HCT116 (cell line): ENCODE measurements around the gene ZNF134. TPM values are rescaled to one million over a fixed set of nuclear protein-coding genes. Genes with fewer than 3 reads are reported as not detected.

Source experiments
- ATAC-seq: fragments of 200-7000 bp; cut with Tn5 transposase; 2 replicates; pipeline ENCODE4 v1.9.1; 2020; ENCODE audit warnings: mild to moderate bottlenecking, moderate library complexity
- BruUV-seq: library from RNA; stranded (reverse); fragments of 400-500 nt; replicated peaks from 2 replicates; lab custom pipeline; 2021; lab: Mats Ljungman, UMichigan
- CTCF ChIA-PET: fragments of 300-600 bp; sonication (Branson Sonifier 250); formaldehyde crosslinking; loops from one replicate; lab custom pipeline; 2021; ENCODE audit warnings: antibody characterized with exemption; lab: Charles Lee
- POLR2A ChIA-PET: fragments of 300-600, 350-600 bp; sonication (Branson Sonifier 250); formaldehyde crosslinking; loops from one replicate; lab custom pipeline; 2021; ENCODE audit warnings: antibody characterized with exemption; lab: Charles Lee
- RAD21 ChIA-PET, 2 experiments: fragments of 300-600 bp; sonication (Branson Sonifier 250); formaldehyde crosslinking; loops; one replicate each; lab custom pipeline; 2023; ENCODE audit warnings: low total read pairs in 2 of 2; ENCODE audit not compliant: uncharacterized antibody in 2 of 2, unreplicated experiment in 2 of 2, low non-redundant PET in 1 of 2; lab: Charles Lee
- DNase-seq: peaks from one replicate; pipeline ENCODE4 v3.0.0-alpha.2; 2010; ENCODE audit warnings: low read depth, low spot score
- H2AFZ ChIP-seq: fragments of 200-600 bp; shearing (Covaris generic), sonication (generic); 2 replicates; pipeline ENCODE4 v1.6.1; 2017; ENCODE audit warnings: low read depth, mixed run types, mixed read lengths, antibody characterized with exemption, low read length; ENCODE audit not compliant: poor library complexity, severe bottlenecking
- H3K27ac ChIP-seq: 2 replicates; pipeline ENCODE4 v1.5.1; 2012; ENCODE audit warnings: low read depth, low read length
- H3K27me3 ChIP-seq: fragments of 200-600 bp; sonication (generic); 2 replicates; pipeline ENCODE4 v1.6.1; 2016; ENCODE audit warnings: mixed run types, low read length, mixed read lengths; ENCODE audit not compliant: insufficient read depth
- H3K36me3 ChIP-seq, 2 experiments: fragments of 200-500 bp in 1 of 2; fragments of 200-600 bp in 1 of 2; sonication (Bioruptor generic) in 1 of 2; sonication (generic) in 1 of 2; 2 replicates each; pipeline versions ENCODE4 v1.5.1 to v1.6.1; 2014 to 2016; ENCODE audit warnings: low read length in 2 of 2, inconsistent platforms in 1 of 2, mixed read lengths in 1 of 2, mixed run types in 1 of 2; ENCODE audit not compliant: insufficient read depth in 2 of 2, control insufficient read depth in 1 of 2
- H3K4me1 ChIP-seq, 2 experiments: fragments of 200-600 bp in 1 of 2; sonication (generic) in 1 of 2; 2 replicates each; pipeline versions ENCODE4 v1.5.1 to v1.6.1; 2012 to 2017; ENCODE audit warnings: low read length in 2 of 2, inconsistent platforms in 1 of 2, mild to moderate bottlenecking in 1 of 2, mixed read lengths in 1 of 2, mixed run types in 1 of 2, moderate library complexity in 1 of 2; ENCODE audit not compliant: insufficient read depth in 2 of 2, control insufficient read depth in 1 of 2
- H3K4me2 ChIP-seq: fragments of 200-600 bp; sonication (generic); 2 replicates; pipeline ENCODE4 v1.6.1; 2017; ENCODE audit warnings: mixed run types, low read length, mixed read lengths
- H3K4me3 ChIP-seq, 2 experiments: fragments of 200-600 bp in 1 of 2; sonication (generic) in 1 of 2; replicated peaks in 1 of 2; 2 replicates each; pipeline ENCODE4 v1.5.1; 2011 to 2016; ENCODE audit warnings: low read length in 2 of 2, control low read depth in 1 of 2, low read depth in 1 of 2, mild to moderate bottlenecking in 1 of 2, mixed read lengths in 1 of 2, mixed run types in 1 of 2
- H3K79me2 ChIP-seq: fragments of 200-600 bp; sonication (generic); 2 replicates; pipeline ENCODE4 v1.6.1; 2017; ENCODE audit warnings: mild to moderate bottlenecking, mixed run types, low read length, moderate library complexity, mixed read lengths; ENCODE audit not compliant: insufficient read depth
- H3K9ac ChIP-seq: fragments of 200-600 bp; sonication (generic); 2 replicates; pipeline ENCODE4 v1.6.1; 2016; ENCODE audit warnings: low read length, mixed read lengths
- H3K9me2 ChIP-seq: fragments of 200-600 bp; sonication (generic), shearing (Covaris generic); 2 replicates; pipeline ENCODE4 v1.6.1; 2017; ENCODE audit warnings: mixed run types, mild to moderate bottlenecking, moderate library complexity; ENCODE audit not compliant: insufficient read depth
- H3K9me3 ChIP-seq, 2 experiments: fragments of 200-500 bp in 1 of 2; fragments of 200-600 bp in 1 of 2; sonication (Bioruptor generic) in 1 of 2; sonication (generic) in 1 of 2; 2 replicates each; pipeline ENCODE4 v1.6.1; 2014 to 2017; ENCODE audit warnings: low read length in 2 of 2, mixed read lengths in 2 of 2, inconsistent platforms in 1 of 2, low read depth in 1 of 2, mild to moderate bottlenecking in 1 of 2, mixed run types in 1 of 2, moderate library complexity in 1 of 2; ENCODE audit not compliant: control insufficient read depth in 1 of 2, insufficient read depth in 1 of 2
- H4K20me1 ChIP-seq: fragments of 200-600 bp; sonication (generic), shearing (Covaris generic); 2 replicates; pipeline ENCODE4 v1.6.1; 2017; ENCODE audit warnings: mixed run types, mild to moderate bottlenecking, moderate library complexity; ENCODE audit not compliant: insufficient read depth
- ATF3 ChIP-seq: IDR thresholded peaks from 2 replicates; pipeline ENCODE4 v1.6.1; 2012
- CBX3 ChIP-seq: IDR thresholded peaks from 2 replicates; pipeline ENCODE4 v1.6.1; 2012; ENCODE audit warnings: low read depth
- CEBPB ChIP-seq: IDR thresholded peaks from 2 replicates; pipeline ENCODE4 v1.6.1; 2012; ENCODE audit warnings: low read depth
- MAX ChIP-seq: IDR thresholded peaks from 2 replicates; pipeline ENCODE4 v1.6.1; 2012
- POLR2A ChIP-seq: IDR thresholded peaks from 2 replicates; pipeline ENCODE4 v1.7.0; 2011; ENCODE audit warnings: borderline replicate concordance; ENCODE audit not compliant: insufficient read depth, insufficient read length; ENCODE audit errors: extremely low read depth
- POLR2AphosphoS5 ChIP-seq: IDR thresholded peaks from 2 replicates; pipeline ENCODE4 v1.6.1; 2011; ENCODE audit warnings: mild to moderate bottlenecking, low read depth, low read length, moderate library complexity
- RAD21 ChIP-seq: IDR thresholded peaks from 2 replicates; pipeline ENCODE4 v1.6.1; 2012; ENCODE audit warnings: low read depth, mild to moderate bottlenecking
- REST ChIP-seq: IDR thresholded peaks from 2 replicates; pipeline ENCODE4 v1.6.1; 2012; ENCODE audit warnings: low read depth
- SIN3A ChIP-seq: IDR thresholded peaks from 2 replicates; pipeline ENCODE4 v1.6.1; 2012; ENCODE audit warnings: low read depth
- YY1 ChIP-seq: IDR thresholded peaks from 2 replicates; pipeline ENCODE4 v1.6.1; 2011; ENCODE audit warnings: low read length, low read depth, moderate library complexity, mild to moderate bottlenecking; ENCODE audit not compliant: insufficient replicate concordance; ENCODE audit errors: extremely low read depth
- intact Hi-C: fragments of 100-400 bp; cut with micrococcal nuclease; formaldehyde crosslinking; loops from 2 replicates; pipeline ENCODE4 v1.10.0; 2022
- total RNA-seq: library from RNA; stranded (reverse); gene quantifications from one replicate; pipeline ENCODE4 v1.2.1, GENCODE V29; 2021; ENCODE audit not compliant: unreplicated experiment

ZNF134 gene
- total RNA-seq, 1 experiment from 2014 or later: 8.4 TPM

- Histone ChIP-seq H3K27me3 (no peaks in the 10 kb centered on the region), H3K9me2 (no peaks in the 10 kb centered on the region), H3K4me1 (no peaks in the 10 kb centered on the region), H3K9me3 (peaks cover 11 to 24% of the 10 kb centered on the region in 2 experiments; a peak in 3 of 4 replicates), H2AFZ (no peak overlapping the region), H3K9ac (no peak overlapping the region), H4K20me1 (no peaks in the 10 kb centered on the region), H3K27ac (no peak overlapping the region), H3K4me3 (no peak overlapping the region), H3K79me2 (no peaks in the 10 kb centered on the region)
- intact Hi-C loops: no loop called here
- no TSS peak for BruUV-seq
- ChIA-PET RAD21 (no interaction called here), POLR2A (no interaction called here)
- DNase-seq: no peak
- ATAC-seq: no peak
- TF ChIP-seq CBX3 (no peak), SIN3A (no peak), MAX (no peak), REST (no peak), CEBPB (no peak), YY1 (no peak), POLR2A (no peak), ATF3 (no peak), POLR2AphosphoS5 (no peak), RAD21 (no peak)
- TF ChIP-seq, all 23 proteins: peak for 0
- CTCF ChIA-PET: no interaction called here
- no peak overlapping the region for H3K4me2 ChIP-seq
- peaks cover 15 to 23% of the 10 kb centered on the region in 2 experiments for H3K36me3 ChIP-seq
Observed at GRCh38 chr19:57643734-57644133, 29.7 kb downstream of the ZNF134 start.
